Neural cell (in vitro differentiated cells): ENCODE data around the gene HSD17B8.

ENCODE experiments used
- CTCF ChIP-seq: fragments of 450-650 bp; IDR thresholded peaks from 2 replicates; pipeline ENCODE4 v1.5.1; 2014; ENCODE audit warnings: antibody characterized with exemption, mild to moderate bottlenecking, moderate library complexity; ENCODE audit not compliant: poor library complexity, severe bottlenecking
- EP300 ChIP-seq: fragments of 450-650 bp; conservative IDR thresholded peaks from 2 replicates; pipeline ENCODE4 v1.6.1; 2014; ENCODE audit warnings: antibody characterized with exemption, mild to moderate bottlenecking, moderate library complexity; ENCODE audit not compliant: poor library complexity, severe bottlenecking
- EZH2 ChIP-seq: fragments of 200-600, 300-800 bp; shearing (Covaris generic), sonication (generic); IDR thresholded peaks from 2 replicates; pipeline ENCODE4 v1.6.1; 2014; ENCODE audit warnings: antibody characterized with exemption, low read length, borderline replicate concordance, mild to moderate bottlenecking; ENCODE audit not compliant: insufficient read depth, poor library complexity, severe bottlenecking
- MXI1 ChIP-seq: fragments of 450-650 bp; conservative IDR thresholded peaks from 2 replicates; pipeline ENCODE4 v1.6.1; 2014; ENCODE audit warnings: antibody characterized with exemption, mild to moderate bottlenecking; ENCODE audit not compliant: poor library complexity, severe bottlenecking
- POLR2AphosphoS5 ChIP-seq: IDR thresholded peaks from 2 replicates; pipeline ENCODE4 v1.6.1; 2012
- SMC3 ChIP-seq: fragments of 450-650 bp; conservative IDR thresholded peaks from 2 replicates; pipeline ENCODE4 v1.6.1; 2014; ENCODE audit warnings: antibody characterized with exemption, mild to moderate bottlenecking, moderate library complexity; ENCODE audit not compliant: poor library complexity
- TAF1 ChIP-seq: IDR thresholded peaks from 2 replicates; pipeline ENCODE4 v1.6.1; 2012; ENCODE audit warnings: low read depth

- no peak for TF ChIP-seq CTCF
- TF ChIP-seq SMC3 = no peak
- no peak for TF ChIP-seq TAF1
- TF ChIP-seq EP300 = no peak
- no peak for TF ChIP-seq POLR2AphosphoS5
- no peak for TF ChIP-seq MXI1
- no peak for TF ChIP-seq EZH2
Measured at GRCh38 chr6:33204165-33204414, 365 bp upstream of the HSD17B8 start.
